ENCODE results near the gene CCNDBP1.

- TF ChIP-seq YY1 (IDR thresholded peaks at IDR 0.05; ENCODE audit: insufficient read depth, insufficient read length) (no peak), ZNF274 (IDR thresholded peaks at IDR 0.05; ENCODE audit: low read depth, low read length) (no peak)
These were observed 40.7 kb upstream of the CCNDBP1 start for GRCh38 chr15:43144512-43144911.
